NCI-H748 treated with DMSO at 0.1 percent for 48 hours (cell line): ENCODE results near the gene TMEM54.
"Not testable (repeated sequence)": the region's sequence is repeated elsewhere in the genome, so short reads cannot be mapped to it uniquely, and the experiment has no call there.

Source experiments
- DNase-seq: peaks from one replicate; lab custom pipeline; 2025; lab: John Stamatoyannopoulos, UW

The TMEM54 gene

DNA sequence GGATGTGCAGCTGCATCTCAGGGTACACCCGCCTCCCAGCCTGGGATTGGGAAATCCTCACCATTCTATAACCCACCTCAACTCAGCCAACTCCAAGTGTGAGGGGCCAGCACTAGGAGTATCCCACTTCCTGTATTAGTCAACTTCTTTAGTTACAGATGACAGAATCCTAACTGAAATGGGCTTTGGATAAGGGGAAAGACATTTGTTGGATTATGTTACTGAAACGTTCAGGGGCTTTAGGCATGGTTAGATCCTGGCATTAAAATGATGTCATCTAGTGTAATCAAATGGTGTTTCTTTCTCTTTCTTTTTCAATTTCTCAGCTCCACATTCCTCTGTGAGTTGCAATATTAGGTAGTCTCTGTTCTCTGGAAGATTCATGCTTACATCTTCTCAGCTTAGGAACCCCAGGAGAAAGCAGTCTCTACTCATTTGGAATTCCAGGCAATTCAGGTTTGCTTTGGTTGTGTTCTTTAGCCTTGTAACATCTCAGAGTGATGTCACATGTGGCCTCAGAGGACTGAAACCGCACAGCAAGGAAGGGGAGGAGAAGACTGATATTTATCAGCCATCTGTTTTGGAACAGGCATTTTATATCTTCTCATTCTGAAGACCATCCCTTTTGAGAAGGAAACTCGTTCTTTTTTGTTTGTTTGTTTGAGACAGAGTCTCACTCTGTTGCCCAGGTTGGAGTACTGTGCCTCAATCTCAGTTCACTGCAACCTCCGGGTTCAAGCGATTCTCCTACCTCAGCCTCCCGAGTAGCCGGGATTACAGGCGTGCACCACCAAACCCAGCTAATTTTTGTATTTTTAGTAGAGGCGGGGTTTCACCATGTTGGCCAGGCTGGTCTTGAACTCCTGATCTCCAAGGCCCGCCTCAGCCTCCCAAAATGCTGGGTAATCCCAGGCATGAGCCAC, 18.9 kb upstream of the TMEM54 start:
- no peak for DNase-seq

DNA sequence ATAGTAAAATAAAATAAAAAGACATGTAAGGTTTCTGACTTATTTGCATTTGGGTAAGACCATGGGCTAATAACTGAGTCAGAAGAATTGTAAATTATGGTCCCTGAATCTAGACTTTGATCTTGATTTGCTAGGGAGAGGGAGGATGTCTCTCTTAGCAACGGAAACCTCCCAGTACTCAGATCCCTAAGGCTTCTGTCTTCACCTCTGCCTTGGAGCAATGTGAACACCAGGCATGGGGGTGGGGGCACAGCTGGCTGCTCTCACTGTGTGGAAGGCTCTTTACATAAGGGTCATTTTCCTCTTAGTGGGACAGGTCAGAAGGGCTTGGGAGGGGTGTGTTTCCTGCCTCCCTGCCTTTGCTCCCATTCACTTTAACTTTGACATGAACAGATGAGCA, 17.0 kb upstream of the TMEM54 start:
- DNase-seq = no peak

DNA sequence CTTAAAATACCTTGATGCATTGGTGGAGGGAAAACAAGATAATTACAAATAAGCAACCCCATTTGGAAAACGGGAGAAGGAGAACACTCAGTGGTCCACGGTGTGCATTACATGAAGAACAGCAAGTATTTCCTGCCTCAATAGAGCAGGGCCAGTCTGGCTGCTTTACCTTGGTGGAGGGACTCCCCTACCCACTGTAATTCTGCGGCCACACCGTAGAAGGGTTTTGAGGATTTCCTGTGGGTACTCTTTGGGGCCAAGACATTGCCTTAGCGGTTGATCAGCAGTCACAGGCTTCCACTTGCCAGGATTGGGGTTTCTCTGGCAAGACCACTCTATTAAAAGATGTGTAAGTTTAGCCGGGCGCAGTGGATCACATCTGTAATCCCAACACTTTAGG, 16.3 kb upstream of the TMEM54 start:
- no peak for DNase-seq

DNA sequence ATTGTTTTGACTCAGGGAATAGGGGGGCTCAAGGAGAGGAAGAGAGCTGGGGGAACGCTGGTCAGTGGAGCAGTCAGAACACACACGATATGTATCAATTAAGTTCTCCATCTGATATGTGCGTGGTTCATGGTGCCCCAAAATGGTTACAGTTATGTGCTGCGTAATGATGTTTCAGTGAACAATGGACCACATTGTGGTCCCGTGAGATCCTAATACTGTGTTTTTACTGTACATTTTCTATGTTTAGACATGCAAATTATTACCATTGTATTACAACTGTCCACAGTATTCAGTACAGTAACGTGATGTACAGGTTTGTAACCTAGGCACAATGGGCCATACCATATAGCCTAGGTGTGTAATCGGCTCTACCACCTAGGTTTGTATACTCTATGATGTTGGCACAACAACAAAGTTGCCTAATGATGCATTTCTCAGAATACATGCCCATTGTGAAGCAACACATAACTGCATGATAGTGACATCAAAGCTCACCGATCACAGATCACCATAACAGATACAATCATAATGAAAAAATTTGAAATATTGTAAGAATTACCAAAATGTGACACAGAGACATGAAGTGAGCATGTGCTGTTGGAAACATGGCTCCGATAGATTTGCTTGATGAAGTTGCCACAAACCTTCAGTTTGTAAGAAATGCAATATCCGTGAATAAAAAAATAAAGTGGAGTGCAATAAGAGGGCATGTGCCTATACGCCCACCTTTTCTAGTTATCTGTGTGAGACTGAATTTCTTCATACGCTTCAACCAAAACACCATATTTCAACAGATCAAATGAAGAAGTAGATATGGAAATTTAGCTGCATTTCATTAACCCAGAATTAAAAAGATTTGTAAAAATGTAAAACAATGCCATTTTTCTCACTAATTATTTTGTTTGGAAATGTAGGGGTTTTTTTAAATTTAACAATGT, 14.8 kb upstream of the TMEM54 start:
- DNase-seq = no peak

DNA sequence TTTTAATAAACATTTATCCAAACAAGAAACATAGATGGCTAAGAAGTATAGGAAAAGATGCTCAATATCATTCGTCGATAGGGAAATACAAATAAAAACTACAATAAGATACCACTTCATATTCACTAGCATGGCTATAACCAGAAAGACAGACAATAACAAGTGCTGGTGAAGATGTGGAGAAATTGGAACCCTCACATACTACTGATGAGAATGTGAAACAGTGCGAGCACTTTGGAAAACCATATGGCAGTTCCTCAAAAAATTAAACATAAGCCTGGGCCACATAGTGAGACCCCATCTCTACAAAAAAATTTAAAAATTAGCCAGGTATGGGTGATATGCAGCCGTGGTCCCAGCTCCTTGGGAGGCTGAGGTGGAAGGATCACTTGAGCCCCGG, 9.1 kb upstream of the TMEM54 start:
- no peak for DNase-seq

DNA sequence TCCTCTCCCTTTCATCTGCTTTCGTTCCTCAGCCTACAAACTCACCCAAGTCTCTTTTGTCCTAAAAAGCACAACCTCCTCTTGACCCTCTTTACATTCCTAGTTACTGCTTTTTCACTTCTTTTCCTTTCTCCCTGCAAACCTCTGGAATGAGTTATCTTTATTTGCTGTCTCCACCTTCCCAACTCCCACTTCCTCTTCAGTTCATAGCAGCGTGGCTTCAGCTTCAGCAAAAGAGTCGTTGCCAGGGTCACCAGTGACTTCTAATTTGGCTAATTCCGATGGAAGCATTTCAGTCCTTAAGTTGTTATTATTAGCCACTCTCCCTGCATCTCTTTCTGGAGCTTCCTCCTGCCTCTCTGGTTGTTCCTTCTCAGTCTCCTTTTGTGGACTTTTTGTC, 6.2 kb upstream of the TMEM54 start:
- DNase-seq = no peak

DNA sequence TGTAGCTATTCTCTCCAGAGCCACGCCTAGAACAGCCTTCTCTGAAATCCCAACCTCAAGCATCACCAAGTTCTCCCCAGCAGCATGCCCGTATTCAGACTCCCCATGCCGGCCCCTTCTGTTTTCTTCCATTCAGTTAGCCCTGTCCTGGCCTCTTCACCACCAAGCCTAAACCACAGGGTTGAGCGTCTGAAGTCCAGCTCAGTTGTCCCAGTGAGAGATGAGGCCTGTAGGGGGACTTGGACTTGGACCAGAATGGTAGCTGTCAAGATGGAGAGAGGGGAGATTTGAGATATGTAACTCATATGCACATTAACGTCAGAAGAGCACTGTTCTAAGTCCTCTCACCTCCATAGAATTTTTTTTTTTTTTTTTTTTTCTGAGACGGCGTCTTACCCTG, 5.5 kb upstream of the TMEM54 start:
- DNase-seq = no peak

DNA sequence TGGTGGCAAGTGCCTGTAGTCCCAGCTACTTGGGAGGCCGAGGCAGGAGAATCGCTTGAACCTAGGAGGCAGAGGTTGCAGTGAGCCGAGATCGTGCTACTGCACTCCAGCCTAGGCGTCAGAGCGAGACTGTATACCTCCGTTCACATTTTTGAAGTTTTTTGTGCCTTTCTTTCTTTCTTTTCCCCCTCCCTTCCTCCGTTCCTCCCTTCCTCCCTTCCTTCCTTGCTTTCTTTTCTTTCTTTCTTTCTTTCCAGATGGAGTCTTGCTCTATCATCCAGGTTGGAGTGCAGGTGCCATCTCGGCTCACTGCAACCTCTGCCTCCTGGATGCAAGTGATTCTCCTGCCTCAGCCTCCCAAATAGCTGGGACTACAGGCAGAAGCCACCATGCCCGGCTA, 4.4 kb upstream of the TMEM54 start:
- DNase-seq = not testable (repeated sequence)

DNA sequence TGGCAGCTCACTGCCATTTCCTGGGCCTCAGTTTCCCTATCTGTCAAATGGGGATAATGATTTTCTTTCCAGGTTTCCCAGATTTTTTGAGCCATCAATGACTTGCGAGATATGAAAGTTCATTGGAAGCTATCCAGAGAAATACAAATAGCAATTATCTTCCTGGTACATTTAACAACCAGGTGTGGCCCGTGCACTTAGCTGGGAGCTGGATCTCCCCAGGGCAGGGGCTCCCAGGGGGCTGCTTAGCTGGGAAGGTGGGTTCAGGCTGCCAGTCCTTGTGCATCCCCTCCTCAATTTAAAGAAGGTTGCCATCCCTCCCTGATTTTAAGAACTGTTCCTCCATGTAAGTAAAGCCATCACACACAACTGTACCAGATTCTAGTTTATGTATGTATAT, 3.6 kb upstream of the TMEM54 start:
- no peak for DNase-seq

DNA sequence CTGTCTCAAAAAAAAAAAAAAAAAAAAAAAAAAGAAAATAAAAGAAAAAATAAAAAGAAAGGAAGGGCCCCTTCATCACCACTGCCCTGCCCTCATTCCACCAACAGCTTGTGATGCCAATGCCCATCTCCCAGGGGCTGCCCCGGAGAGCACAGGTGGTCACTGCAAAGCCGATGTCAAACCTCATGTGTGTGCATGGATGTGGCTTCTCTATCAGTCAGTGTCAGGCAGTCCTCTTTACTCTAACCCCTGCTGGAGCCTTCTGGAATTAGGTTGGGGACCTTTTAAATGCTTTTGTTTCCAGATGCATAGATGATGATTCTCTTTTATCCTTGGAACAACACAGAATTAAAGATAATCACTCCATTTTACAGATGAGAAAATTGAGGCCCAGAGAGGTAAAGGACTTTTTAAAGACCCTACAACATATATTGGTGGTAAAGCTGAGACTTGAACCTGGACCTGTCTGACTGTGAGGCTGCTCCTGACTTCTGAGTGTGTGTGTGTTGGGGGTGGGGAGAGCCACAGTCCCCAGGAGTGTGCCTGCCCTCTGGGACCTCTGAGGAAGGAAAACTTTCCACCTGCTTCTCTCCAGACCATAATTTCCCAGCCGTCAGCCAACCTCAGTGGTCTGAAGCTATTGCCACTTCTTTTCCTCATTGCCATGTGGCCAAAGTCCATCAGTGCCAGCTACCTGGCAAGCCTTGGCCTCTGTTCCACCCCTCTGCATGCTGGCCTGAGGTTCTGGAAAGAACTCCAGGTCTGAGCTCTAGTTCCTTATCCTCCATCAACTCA, 3.0 kb upstream of the TMEM54 start:
- no peak for DNase-seq

DNA sequence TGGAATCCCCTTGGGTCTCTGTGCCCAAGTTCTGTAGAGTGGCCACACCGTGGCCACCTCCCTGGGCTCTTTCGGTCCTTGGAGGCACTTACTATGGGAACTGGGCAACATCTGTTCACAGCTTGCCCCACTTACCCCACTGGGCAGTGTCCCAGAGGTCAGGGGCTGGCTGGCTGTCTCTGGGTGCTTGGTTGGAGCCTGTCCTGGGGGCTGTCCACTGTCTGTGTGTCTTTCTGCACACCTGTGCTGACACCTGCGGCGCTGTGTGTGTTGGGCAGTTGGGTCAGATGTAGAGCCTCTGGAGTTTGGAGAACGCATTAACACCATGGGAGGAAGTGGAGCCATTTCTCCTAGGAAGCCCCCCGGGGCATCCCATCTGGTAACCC, 1.3 kb upstream of the TMEM54 start:
- DNase-seq = no peak

DNA sequence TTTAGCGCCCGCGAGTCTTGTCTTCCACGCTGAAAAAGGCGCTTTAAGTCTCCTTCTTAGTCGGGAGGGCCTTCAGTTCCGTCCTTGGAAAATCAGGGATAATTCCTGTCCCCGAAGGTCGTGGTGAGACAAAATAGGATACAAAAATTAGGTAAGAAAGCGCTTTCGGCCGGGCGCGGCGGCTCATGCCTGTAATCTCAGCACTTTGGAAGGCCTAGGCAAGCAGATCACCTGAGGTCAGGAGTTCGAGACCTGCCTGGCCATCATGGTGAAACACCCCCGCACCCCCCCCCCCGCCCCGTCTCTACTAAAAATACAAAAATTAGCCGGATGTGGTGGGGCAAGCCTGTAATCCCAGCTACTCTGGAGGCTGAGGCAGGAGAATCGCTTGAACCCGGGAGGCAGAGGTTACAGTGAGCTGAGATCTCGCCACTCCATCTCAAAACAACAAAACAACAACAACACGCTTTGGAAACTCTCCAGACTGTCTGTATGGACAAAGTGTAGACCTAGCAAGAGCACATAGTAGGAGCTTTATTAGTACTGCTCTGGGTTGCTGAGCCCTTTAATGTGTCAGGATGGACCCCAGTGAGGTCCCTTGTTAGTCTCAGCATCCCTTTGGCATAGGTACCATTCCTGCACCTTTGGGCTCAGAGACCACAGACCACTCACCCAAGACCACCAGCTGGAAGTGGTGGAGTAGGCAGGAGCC, 790 bp upstream of the TMEM54 start:
- no peak for DNase-seq

DNA sequence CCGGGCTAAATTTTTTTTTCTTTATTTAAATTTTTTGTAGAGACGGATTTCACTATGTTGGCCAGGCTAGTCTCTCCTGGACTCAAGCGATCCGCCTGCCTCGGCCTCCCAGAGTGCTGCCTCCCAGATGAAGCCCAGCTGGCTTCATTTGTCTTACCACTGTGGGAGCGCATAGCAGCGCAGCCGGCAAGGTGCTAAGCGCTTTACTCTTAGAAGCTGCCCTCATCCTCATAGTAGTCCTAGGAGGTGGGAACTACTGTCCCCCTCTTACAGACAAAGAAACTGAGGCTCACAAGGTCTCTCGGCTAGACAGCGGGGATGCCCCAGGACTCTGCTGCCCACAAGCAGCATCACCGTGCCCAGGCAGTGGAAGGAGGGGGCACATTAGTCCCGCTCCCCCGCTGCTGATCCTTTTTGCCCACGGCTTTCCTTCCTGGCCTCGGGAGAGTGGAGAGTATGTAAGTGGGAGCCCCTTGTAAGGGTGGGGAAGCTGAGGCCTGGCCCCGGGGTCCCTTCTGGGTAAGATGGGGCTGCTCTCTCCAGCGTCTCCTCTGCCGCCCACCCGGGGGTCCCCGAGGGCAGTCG, 726 bp downstream of the TMEM54 start:
- no peak for DNase-seq

DNA sequence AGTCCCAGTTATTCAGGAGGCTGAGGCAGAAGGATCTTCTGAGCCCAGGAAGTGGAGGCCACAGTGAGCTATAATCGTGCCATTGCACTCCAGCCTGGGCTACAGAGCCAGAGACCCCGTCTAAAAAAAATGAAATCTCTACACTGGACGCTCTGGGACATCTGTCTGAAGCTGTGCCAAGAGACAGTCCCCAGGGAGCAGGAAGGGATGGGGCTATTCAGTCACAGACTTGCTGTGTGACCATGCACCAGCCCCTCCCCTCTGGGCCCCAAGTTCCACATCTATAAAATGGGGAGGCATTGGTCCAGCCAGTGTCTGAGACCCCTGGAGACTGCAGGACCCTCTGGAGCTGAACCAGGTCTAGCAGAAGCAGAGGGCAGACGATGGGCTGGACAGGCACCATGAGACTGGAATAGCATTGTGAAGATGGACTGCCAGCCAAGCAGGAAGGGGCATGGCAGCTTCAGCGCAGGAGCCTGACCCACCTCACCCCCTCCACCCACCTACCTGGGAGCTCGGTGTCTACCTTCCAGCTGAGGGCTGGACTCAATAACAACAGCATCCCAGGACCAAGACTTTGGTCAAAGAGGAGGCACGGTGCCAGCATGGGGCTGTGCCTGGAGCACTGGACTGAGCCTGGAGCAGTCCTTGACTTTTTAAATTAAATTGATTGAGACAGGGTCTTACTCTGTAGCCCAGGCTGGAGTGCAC, 1.4 kb downstream of the TMEM54 start:
- DNase-seq = no peak

DNA sequence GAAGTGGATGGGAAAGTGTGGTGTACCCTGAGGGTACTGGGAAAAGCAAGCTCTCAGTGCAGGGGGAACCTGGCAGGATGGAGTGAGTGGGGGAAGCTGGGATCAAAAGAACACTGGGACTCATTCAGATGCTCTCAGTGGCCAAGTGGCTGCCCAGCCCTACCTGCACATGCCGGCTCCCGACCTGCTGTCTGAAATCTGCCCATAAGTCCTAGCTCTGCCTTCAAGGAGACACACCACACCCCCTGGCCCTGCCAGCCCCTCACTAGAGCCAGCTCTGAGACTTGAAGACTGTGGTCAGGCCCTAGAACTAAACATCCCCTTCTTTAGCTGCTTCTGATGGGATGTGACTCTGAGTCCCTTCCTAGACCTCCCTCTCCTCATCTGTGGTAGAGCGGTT, 2.2 kb downstream of the TMEM54 start:
- no peak for DNase-seq

DNA sequence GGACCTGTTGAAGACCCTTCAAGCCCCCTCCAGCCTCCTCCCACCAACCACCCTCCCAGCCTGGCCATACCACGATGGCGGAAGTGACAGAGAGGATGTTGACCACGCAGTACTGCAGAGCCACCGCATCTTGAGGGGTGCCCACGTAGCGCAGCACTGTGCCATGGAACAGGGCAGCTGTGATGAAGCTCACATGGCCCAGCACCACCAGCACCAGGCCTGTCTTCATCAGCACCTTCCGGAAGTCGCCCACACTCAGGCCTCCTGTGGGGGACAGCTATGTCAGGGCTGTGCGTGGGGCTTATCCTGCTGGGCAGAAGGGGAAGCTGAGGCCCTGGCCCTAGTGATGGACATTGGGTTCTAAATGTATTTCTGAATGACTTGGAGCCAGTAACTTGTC, 3.1 kb downstream of the TMEM54 start:
- no peak for DNase-seq

DNA sequence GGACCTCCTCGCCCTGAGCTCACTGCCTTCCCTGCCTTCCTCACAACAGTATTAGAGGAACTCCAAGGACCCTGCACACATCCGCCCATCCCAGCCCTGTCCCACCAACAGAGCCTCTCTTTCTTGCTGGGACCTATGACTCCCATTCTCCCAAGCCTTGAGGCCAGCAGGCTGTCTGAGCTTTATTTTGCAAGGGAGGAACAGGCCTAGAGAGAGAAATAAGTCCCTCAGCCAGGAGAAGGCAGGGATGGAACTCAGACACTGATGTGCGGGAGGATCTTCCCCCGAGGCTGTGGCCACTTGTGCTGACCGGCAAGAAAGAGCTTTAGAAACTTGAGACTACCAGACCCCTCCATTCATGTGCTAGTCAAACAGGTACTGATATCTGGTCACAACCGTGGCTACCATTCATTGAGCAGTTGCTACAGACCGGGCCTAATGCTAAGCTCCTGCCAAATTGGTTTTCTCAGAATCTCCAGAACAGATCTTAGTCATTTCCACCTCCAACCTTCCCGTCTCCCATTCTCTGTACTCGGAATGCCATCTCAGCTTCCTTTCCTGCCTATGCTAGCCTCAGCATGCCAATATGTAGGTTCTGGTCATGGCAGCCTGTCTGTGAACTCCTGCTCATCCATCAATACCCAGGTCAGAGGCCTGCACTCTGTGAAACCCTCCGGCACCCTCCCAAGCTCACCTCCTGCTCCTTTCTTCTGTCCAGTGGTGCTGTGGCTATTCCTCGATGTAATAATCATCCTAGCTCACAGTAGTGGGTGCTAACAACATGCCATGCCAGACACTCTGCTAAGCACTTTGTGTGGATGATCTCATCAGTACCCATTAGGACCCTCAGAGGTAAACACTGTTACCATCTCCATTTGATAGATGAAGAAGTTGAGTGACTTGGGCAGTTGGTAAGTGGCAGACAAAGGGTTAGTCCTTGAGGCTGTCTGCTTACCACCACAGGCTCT, 3.8 kb downstream of the TMEM54 start:
- no peak for DNase-seq

DNA sequence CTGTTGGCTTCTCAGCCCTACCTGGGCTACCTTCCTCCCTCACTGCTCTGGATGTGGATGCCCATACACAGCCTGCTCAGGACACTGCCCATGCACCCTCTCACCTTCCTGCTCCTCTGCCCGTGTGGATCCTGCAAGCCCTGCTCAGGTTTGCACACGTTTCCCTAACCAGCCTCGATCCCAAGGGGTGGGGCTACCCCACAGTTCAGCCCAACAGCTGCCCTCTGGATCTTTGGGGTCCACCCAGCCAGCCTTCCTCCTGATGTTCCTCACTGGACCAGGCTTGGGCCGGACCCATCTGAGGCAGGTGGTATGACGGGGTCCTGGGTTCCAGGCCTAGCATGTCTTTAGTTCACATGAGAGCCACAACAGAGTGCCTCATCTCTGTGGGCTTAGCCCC, 4.7 kb downstream of the TMEM54 start:
- no peak for DNase-seq
